ENCODE data around the gene ISLR2.
A peak's percentile ranks its signal among the peaks of the same experiment; 100 is the strongest.
"Not testable (repeated sequence)": the region's sequence is repeated elsewhere in the genome, so short reads cannot be mapped to it uniquely, and the experiment has no call there.

ISLR2 gene, protein sequence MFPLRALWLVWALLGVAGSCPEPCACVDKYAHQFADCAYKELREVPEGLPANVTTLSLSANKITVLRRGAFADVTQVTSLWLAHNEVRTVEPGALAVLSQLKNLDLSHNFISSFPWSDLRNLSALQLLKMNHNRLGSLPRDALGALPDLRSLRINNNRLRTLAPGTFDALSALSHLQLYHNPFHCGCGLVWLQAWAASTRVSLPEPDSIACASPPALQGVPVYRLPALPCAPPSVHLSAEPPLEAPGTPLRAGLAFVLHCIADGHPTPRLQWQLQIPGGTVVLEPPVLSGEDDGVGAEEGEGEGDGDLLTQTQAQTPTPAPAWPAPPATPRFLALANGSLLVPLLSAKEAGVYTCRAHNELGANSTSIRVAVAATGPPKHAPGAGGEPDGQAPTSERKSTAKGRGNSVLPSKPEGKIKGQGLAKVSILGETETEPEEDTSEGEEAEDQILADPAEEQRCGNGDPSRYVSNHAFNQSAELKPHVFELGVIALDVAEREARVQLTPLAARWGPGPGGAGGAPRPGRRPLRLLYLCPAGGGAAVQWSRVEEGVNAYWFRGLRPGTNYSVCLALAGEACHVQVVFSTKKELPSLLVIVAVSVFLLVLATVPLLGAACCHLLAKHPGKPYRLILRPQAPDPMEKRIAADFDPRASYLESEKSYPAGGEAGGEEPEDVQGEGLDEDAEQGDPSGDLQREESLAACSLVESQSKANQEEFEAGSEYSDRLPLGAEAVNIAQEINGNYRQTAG

DNA sequence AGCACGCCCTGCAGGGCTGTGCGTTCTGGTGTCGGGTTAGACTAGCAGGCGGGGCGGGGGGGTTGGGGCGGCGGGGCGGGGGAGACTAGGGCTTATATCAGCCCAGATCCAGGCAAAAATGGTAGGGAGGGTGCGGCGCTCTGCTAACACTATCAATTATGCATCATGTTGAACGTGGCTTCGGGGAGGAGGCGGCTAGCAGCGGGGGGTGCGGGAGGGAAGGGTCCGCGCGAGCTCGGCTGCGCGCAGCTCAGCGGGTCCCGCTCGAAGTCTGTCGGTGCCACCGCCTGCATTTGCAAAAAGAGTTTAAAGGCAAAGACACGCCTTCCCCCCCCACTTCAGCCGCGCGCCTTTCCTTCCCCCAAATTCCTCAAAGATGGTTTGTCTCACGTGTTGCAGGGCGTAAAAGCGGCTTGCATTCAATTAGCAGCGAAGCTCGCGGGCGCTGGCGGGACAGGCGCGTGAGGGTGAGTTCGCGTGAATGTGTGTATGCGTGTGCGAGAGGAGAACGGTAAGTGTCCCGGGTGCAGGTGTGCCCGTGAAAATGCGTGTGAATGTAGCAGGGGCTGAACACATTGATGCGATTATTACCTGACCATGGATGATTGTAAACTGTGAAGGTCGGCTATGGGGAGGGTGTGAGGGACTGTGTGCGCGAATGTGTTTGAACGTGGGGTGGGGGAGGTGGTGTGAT lies at the start of gene ISLR2:
TSS of gene ISLR2 (plus strand) at position 432 of the 694 bp plus-strand sequence. CDS start 2,169 bp downstream, outside the sequence.
- Histone ChIP-seq H3K9me3 (no peaks in the 10 kb centered on the region), H3K36me3 (no peaks in the 10 kb centered on the region), H3K4me1 (ENCODE audit: control insufficient read depth in 1 of 2, insufficient read depth in 1 of 2, low read depth in 1 of 2, low read length in 1 of 2) (peaks cover 4 to 9% of the 10 kb centered on the region in 2 experiments), H3K27me3 (peaks cover 100% of the 10 kb centered on the region), H3K27ac (no peak within 1 kb of the TSS), H3K4me3 (ENCODE audit: low read depth in 1 of 2, low read length in 1 of 2) (no peak within 1 kb of the TSS)
- TF ChIP-seq, protein P1, sequence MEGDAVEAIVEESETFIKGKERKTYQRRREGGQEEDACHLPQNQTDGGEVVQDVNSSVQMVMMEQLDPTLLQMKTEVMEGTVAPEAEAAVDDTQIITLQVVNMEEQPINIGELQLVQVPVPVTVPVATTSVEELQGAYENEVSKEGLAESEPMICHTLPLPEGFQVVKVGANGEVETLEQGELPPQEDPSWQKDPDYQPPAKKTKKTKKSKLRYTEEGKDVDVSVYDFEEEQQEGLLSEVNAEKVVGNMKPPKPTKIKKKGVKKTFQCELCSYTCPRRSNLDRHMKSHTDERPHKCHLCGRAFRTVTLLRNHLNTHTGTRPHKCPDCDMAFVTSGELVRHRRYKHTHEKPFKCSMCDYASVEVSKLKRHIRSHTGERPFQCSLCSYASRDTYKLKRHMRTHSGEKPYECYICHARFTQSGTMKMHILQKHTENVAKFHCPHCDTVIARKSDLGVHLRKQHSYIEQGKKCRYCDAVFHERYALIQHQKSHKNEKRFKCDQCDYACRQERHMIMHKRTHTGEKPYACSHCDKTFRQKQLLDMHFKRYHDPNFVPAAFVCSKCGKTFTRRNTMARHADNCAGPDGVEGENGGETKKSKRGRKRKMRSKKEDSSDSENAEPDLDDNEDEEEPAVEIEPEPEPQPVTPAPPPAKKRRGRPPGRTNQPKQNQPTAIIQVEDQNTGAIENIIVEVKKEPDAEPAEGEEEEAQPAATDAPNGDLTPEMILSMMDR (IDR thresholded peaks at IDR 0.05) = no peak

DNA sequence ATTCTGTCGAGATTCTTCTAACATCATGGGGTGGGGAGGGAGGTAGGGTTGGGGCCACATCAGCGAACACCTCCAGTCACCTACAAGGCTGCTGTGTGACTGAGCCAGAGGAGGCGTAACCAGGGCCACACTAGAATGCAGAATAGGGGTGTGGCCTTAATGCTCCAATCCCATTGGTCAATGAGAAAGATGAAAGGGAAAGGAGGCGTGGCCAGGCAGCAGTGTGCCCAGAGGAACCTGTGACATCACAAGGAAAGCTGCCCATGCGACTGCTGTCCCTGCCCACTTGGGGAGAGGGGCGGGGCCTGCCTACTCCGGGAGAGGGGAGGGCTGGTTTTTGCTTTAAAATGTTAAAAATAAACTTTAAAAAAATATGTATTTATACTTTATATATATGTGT lies 47.9 kb upstream of the ISLR2 start, which contains the start of gene GOLGA6A:
TSS of gene GOLGA6A (minus strand) at position 101 of the 400 bp plus-strand sequence. CDS start at position 60, 41 bp downstream.
- not testable (repeated sequence) for H3K27me3 ChIP-seq; H3K36me3 ChIP-seq; H3K4me3 ChIP-seq (ENCODE audit: low read depth in 1 of 2, low read length in 1 of 2); H3K4me1 ChIP-seq (ENCODE audit: control insufficient read depth in 1 of 2, insufficient read depth in 1 of 2, low read depth in 1 of 2, low read length in 1 of 2); H3K9me3 ChIP-seq; H3K27ac ChIP-seq

DNA sequence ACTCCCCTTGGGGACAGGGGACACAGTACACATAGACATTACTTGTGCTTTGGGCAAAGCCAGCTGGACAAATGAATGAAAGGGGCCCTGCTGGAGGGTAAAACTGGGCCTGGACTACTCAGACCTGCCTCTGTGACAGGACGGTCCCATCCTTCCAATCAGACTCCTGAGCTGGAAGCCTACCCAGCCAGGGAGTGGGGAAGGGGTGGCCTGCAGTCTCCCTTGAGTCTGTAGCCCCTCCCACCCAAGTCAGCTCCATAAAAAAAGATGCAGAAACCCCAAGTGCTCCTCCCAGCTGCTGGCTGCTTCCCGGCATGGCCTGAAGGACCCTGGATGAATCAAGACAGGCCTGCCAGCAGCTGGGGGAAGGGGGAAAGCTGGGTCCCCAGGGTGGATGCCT lies 35.8 kb upstream of the ISLR2 start:
- H3K36me3 ChIP-seq; H3K27me3 ChIP-seq; H3K4me3 ChIP-seq (ENCODE audit: low read depth in 1 of 2, low read length in 1 of 2); H3K27ac ChIP-seq; H3K9me3 ChIP-seq; H3K4me1 ChIP-seq (ENCODE audit: control insufficient read depth in 1 of 2, insufficient read depth in 1 of 2, low read depth in 1 of 2, low read length in 1 of 2): not testable (repeated sequence)

- H3K27me3 ChIP-seq; H3K9me3 ChIP-seq; H3K27ac ChIP-seq; H3K36me3 ChIP-seq; H3K4me3 ChIP-seq (ENCODE audit: low read depth in 1 of 2, low read length in 1 of 2); H3K4me1 ChIP-seq (ENCODE audit: control insufficient read depth in 1 of 2, insufficient read depth in 1 of 2, low read depth in 1 of 2, low read length in 1 of 2): not testable (repeated sequence)
These were observed 34.8 kb upstream of the ISLR2 start for GRCh38 chr15:74095610-74096009.

GRCh38 chr15:74096753-74097474 lies 33.5 kb upstream of the ISLR2 start:
- H3K27ac ChIP-seq; H3K4me3 ChIP-seq (ENCODE audit: low read depth in 1 of 2, low read length in 1 of 2); H3K36me3 ChIP-seq; H3K27me3 ChIP-seq; H3K4me1 ChIP-seq (ENCODE audit: control insufficient read depth in 1 of 2, insufficient read depth in 1 of 2, low read depth in 1 of 2, low read length in 1 of 2); H3K9me3 ChIP-seq: not testable (repeated sequence)

DNA sequence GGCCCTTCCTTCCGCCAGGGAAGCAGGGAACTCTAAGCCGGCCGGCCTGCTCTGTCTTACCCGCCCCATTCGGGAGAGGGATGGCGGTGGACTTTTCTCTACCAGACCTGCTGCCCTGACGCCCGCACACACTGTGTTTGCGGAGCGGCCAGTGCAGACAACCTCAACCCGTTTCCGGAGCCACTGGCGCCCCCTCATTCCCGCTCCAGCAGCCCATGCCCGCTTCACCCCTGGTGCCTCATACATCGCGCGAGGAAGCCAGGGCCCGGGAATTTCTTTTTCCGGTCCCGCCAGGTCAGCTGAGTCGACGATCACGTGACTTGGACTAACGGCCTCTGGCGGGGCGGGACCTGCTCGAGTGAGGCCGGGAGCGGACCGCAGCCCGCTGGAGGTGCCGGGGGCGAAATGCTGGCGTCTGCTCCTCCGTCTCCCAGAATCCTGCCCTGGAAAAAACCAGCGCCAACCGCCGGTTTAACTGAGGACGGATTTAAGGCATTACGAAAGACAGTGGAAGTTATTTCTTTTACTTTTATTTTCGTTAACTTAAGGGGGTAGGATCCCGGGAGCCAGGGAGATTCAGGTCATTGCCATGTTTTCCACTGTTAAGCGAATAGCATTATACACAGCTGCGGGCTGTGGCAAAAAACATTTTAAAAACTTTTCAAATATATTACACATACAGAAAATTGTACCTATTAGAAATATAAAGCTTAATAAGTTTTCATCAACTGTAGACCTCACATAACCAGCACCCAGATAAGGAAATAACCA lies 30.2 kb upstream of the ISLR2 start:
- H3K4me3 ChIP-seq (ENCODE audit: low read depth in 1 of 2, low read length in 1 of 2) = peak overlapping the region; percentile 50 to 53
- H3K4me1 ChIP-seq (ENCODE audit: control insufficient read depth in 1 of 2, insufficient read depth in 1 of 2, low read depth in 1 of 2, low read length in 1 of 2); H3K9me3 ChIP-seq; H3K27ac ChIP-seq; H3K27me3 ChIP-seq; H3K36me3 ChIP-seq: not testable (repeated sequence)

- H3K4me1 ChIP-seq (ENCODE audit: control insufficient read depth in 1 of 2, insufficient read depth in 1 of 2, low read depth in 1 of 2, low read length in 1 of 2) = no peaks in the 10 kb centered on the region
- no peaks in the 10 kb centered on the region for H3K27me3 ChIP-seq
- H3K9me3 ChIP-seq = no peaks in the 10 kb centered on the region
- no peaks in the 10 kb centered on the region for H3K36me3 ChIP-seq
- H3K27ac ChIP-seq = no peak overlapping the region
- TF ChIP-seq, protein P1 (IDR thresholded peaks at IDR 0.05) = no peak
- no peak overlapping the region for H3K4me3 ChIP-seq (ENCODE audit: low read depth in 1 of 2, low read length in 1 of 2)
These were observed 22.3 kb upstream of the ISLR2 start for GRCh38 chr15:74108111-74108510.

DNA sequence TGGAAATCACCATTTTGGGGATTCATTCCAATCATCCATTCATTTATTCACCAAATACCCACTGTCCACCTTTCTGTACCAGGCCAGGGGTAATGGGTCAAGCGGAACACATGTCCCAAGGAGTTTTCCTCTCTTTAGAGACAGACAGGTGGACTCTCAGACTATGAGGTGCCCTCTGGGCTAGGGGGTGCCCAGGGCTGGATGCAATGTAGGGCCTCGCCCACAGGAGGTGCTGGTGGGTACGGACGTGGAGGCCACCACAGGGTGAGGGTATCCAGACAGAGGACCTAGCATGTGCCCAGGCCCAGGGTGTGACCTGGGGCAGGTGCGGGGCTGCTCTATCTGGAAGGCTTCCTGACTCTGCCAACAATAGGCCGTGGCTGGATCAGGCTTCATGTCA lies 21.8 kb upstream of the ISLR2 start:
- not testable (repeated sequence) for H3K9me3 ChIP-seq; H3K27me3 ChIP-seq; H3K36me3 ChIP-seq; H3K4me3 ChIP-seq (ENCODE audit: low read depth in 1 of 2, low read length in 1 of 2); H3K4me1 ChIP-seq (ENCODE audit: control insufficient read depth in 1 of 2, insufficient read depth in 1 of 2, low read depth in 1 of 2, low read length in 1 of 2); H3K27ac ChIP-seq
